Stimulated activated CD8-positive, alpha-beta memory T cell treated with anti-CD3 and anti-CD28 coated beads, Interleukin-15, amount 100 ng/mL, for 1 hour (primary cell): ENCODE results near the gene TMEM209.
"Not testable (repeated sequence)": the region's sequence is repeated elsewhere in the genome, so short reads cannot be mapped to it uniquely, and the experiment has no call there.

Experiments
- DNase-seq: peaks from one replicate; pipeline ENCODE4 v3.0.0-alpha.2; 2020; ENCODE audit warnings: low read depth

TMEM209 gene

DNA sequence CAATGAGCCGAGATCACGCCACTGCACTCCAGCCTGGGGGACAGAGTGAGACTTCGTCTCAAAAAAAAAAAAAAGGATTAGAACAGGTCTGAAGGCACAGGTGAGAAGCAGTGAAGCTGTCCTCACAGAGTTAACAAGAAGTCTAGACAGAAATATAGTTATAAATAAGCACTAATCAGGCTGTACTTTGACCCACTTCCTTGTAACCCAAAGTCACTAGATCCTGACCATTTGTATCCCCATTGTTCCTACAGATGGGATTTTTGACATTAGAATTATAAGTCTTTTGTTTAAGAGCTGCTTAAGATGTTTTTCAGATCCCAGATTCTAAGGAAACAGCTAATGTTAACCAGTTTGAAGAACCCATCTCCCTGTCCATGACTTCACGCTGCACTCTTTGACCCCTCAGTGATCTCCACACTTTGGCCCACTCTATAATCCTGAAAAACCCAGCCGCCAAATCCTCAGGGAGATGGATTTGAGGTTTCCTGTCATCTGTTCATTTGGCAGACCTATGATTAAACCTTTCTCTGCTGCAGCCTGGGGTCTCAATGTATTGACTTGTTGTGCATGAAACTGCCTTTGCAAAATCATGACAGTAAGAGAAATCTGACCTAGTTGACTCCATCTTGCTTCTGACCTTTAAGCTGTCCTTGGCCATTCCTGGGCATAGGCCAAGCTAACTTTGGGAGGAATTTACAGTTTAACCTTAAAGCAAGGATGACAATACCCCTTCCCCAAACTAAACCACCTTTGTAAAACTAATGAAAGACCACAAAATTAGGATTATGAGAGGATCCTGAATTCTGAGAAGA is 13.8 kb upstream of the TMEM209 start:
- DNase-seq, result no peak

DNA sequence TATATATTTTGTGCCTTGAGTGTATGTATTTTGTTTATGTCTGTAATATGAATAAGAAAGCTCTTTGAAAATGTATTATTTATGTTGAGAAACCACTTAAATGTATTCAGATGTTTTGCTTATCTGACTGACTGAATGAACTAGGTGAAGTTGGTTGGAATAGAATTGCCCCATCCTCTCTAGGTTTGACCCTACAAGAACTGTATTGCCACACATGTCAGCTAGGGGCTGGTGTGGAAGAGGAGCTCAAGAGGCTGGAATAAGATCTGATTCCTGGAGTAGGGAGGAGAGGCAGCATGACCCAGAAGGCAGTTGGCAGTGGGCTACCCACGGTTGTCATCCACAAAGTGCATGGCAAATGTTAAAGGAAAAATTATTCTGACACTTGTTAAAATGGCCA is 11.5 kb upstream of the TMEM209 start:
- no peak for DNase-seq

DNA sequence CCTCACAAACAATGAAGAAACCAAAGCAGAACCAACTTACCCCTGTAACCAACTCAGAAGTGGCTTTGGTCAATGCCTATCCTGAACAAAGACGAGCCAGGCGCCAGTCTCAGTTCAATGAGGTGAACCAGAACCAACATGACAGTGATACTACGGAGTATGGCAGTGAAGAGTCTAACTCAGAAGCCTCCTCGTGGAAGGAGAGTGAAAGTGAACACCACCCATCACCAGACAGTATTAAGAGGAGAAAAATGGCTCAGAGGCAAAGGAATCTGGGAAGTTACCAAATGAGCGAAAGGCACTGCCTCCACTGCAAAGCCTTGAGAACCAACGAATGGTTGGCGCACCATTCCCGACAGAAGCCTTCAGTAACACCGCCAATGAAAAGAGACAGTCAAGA is 10.8 kb upstream of the TMEM209 start:
- no peak for DNase-seq

DNA sequence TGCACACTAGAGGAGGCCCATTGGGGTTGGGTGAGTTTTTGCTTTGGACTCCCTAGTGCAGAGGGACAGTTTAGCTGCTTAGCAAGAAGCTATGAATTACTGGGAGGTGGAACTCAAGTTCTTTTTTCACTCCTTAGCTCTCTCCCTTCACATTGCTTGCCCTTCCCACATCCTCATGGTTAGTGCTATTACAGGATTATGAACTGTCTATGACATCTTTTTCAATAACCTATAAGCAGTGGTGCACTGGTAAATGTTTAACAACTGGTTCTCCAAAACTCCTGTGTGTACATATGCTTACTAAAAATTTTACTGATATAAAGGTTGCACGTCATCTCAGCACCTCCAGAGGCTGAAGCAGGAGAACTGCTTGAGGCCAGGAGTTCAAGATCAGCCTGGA is 8.6 kb upstream of the TMEM209 start:
- DNase-seq, result no peak

DNA sequence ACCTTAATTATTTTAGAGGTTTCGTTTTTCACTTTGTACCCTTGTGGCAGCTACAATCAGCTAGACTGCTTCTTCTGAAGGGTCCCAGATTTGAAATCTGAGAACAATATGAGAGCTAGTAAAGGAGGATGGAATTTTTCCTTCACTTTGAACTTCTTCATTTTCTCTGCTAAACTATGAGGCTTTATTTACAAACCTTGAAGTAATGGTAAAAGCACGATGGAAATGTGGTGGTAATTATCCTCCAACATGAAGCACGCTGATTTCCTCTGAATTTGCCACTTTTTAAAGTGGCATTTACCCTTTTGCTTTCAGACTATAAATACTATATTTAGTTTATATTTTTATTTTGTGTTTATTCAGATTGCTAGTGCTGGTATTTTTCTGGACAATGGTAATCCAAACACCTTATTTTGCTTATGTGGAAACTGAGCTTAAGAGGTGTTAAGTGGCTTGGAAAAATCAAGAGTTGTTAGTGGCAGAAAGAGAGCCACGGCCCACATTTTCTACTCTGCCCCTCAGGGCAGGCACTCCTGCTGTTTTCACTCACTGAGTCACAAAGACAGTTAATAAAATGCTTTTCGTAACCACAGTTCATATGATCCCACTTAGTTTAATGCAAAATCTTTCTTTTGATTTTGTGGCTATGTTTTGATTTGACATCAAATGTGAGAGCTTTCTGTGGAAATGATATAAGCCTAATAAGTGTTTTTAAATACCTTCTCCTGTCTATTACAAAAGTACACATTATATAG is 5.2 kb upstream of the TMEM209 start:
- DNase-seq, result no peak

DNA sequence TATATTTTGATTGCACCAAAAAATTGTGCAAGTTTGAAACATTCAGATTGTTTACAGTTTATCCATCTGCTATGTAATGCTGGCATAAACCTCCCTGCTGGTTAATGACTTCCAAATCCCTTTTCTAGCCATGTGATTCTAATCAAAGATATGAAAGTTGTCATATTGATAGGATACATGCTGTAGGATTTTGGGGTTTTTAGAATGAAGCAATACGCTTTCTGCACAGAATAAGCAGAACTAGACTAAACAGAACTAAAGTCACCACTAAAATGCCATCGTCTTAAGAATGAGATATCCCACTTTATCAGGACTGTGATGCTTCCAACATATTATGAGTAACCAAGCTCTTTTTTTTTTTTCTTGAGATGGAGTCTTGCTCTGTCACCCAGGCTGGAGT is 3.3 kb upstream of the TMEM209 start:
- no peak for DNase-seq

DNA sequence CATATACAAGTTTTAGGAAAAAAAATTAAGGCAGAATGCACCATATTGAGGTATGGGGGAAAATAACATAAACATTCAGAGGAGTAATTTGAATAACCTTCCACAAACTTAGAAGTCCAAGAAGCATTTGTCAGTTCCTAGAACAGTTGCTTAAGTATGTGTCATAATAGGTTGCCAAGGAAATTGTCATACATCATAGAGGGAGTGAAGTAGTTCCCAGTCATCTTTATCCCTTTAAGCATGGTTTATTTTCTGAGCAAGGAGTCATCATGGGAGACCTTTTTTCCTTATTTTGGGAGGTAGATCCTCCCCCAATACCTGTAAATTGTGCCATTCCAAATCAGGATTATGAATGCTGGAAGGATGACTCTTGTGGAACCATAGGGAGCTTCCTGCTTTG is 2.4 kb upstream of the TMEM209 start, which contains the start of gene SSMEM1:
Gene SSMEM1, plus strand, starts transcription at position 219 of the 400 bp plus-strand sequence. Its CDS starts 51 bp downstream, at position 270.
- no peak for DNase-seq

DNA sequence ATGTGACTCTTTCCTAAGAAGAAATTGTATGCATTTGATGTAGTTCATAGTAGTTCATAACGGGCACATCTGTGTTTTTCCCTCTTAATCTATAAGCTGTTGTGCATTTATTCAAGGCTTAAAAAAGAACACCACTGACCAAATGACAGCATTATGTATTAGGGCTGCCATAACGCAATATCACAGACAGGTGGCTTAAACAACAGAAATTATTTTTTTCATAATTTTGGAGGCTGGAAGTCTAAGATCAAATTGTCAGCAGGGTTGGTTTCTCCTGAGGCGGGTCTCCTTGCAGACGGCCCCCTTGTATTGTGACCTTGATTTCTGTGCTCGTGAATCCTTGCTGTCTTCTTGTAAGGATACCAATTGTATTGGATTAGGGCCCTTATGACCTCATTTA is 1.8 kb upstream of the TMEM209 start:
- no peak for DNase-seq

DNA sequence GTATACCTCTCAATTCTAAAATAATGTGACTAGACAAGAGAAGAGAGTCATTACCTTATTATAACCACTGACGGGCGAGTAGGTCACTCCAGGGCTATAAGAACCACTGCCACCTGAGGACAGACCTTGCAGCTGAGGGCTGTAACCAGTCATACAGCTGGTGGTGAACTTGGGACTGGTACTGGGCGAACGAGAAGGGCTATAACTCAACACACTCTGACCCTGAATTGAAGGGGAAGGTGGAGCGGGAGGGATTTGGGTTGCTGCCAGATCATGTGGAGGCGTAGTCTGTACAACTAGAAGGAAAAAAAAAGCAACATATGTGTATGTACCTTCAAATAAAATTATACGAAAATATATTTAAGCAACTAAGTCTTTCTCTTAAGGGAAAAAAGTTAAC is 3.4 kb downstream of the TMEM209 start:
- DNase-seq, result no peak

DNA sequence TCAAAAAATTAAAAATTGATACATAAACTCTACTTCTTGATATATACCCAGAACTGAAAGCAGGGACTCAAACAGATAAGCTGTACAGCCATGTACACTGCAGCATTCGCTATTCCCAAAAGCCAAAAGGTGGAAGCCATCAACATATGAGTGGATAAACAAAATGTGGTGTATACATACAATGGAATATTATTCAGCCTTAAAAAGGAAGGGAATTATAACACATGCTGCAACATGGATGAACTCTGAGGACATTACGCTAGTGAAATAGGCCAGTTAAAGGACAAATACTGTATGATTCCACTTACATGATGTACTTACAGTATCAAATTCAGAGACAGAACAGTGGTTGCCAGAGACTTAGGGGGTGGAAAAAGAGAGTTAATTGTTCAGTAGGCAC is 8.1 kb downstream of the TMEM209 start:
- no peak for DNase-seq

DNA sequence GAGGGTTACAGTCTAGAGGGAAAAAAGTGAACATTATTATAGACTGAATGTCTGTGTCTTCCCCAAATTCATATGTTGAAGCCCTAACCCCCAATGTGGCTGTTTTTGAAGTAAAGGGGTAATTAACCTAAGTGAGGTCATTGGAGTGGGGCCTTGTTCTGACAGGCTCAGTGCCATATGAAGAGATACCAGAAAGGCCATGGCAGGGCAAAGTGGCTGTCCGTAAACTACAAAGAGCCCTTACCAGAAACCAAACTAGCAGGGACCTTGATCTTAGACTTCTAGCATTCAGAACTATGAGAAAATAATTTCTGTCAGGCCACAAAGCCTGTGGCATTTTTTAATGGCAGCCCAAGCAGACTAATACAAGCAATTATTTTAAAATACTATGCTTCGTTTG is 8.7 kb downstream of the TMEM209 start:
- DNase-seq, result no peak

DNA sequence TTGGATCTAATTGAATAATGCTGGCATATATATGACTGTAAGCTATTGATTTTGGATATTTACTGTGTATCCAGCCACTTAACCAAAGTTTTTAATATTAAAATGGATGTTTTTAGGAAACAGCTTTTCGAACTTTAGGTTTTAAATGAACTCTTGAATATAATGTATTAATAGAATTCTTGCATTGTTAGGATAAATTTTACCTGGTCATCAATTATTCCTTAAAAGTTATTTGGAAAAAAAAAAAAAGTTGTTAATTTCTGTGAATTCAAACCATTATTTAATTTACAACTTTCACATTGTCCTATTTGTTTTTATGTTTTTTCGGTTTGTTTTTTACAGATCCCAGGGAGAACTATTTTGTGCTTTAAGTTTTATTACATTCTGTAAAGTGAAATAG is 9.8 kb downstream of the TMEM209 start:
- no peak for DNase-seq

DNA sequence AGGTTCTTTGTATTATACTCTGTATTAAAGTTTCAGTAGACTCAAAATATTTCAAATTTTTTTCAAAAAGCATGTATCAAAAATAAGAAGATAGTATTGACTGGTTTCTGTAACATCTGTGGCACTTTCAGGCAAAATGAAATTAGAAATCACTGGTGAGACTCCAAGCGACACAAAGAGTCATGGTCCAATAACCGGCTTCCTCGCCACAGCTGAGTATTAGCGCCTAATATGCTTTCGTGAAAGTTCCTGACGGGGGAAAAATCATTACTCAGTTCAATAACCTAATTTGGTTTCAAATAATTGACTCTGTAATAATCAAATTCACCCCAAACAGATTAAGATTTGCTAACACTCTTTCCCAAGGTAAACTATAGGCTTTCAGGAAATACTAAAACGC is 13.4 kb downstream of the TMEM209 start:
- no peak for DNase-seq

DNA sequence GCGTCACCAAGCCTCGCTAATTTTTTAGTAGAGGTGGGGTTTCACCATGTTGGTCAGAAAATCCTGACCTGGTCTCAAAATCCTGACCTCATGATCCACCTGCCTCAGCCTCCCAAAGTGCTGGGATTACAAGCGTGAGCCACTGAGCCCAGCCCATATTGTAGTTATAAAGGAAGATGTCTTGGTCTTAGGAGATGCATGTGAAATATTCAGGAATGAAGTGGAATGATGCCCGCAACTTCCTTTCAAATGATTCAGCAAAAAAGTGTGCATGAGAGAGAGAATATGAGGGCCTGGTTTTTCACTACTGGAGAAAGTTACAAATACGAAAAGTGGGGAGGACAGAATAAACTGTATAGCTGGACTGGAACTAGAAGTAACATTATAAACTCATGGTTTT is 15.9 kb downstream of the TMEM209 start:
- DNase-seq, result no peak

DNA sequence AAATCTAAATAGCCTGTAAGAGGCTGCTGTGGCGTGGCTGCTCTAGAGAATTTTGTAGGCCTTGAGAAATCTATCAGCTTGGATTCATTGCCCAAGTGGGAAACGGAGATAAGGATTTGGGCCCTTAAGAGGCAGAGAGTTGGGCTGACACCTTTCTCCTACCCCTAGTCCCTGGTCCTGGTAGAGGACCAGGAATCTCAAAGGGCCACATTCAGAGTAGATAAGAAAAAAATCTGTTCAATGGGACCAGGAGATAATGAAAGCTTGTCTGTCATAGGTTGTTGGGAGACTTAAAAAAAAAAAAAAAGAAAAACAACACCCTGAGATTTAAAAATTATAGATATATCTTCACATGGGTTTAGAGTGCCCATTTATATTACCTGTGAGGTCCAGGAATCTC is 17.8 kb downstream of the TMEM209 start:
- DNase-seq, result no peak

DNA sequence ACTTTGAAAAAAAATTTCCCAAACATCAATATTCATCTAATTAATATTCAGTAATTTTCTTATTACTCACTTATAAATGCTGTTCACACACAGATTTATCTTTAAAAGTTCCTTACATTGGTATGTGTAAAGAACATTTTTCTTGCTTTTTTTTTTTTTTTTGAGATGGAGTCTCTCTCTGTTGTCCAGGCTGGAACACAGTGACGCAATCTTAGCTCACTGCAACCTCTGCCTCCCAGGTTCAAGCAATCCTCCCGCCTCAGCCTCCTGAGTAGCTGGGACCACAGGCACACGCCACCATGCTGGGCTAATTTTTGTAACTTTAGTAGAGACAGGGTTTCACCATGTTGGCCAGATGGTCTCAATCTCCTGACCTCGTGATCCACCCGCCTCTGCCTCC is 20.9 kb downstream of the TMEM209 start:
- DNase-seq, result not testable (repeated sequence)

DNA sequence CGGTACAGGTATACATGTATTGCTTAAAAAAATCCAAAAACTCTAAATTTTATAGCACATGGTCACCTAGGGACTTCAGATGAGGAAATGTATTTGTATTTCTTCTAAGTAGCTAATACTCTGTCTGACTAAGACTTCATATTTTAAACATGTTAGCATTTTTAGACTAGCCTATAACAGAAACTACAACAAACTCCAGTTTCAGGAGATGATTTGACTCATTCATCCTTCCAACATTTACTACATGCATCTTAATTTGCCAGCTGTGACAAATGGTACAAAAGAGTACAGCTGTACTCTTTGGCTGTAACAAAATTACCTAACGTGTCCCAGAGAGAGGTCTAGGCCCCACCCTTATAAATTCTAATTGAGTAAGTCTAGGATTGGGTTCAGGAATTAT is 22.2 kb downstream of the TMEM209 start:
- DNase-seq, result no peak

DNA sequence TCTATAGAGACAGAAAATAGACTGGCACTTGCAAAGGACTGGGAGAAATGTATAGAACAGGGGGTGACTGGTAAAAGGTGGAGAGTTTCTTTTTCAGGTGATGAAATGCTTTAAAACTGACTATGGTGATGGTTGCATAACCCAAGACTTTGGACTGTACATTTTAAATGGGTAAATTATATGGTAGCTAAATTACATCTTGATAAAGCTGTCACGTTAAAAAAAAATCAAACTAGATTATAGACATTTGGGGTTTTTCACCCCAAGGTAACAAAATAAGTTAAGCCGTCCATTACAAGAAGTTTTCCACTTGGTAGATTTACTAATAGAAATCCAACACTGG is 24.0 kb downstream of the TMEM209 start:
- no peak for DNase-seq

DNA sequence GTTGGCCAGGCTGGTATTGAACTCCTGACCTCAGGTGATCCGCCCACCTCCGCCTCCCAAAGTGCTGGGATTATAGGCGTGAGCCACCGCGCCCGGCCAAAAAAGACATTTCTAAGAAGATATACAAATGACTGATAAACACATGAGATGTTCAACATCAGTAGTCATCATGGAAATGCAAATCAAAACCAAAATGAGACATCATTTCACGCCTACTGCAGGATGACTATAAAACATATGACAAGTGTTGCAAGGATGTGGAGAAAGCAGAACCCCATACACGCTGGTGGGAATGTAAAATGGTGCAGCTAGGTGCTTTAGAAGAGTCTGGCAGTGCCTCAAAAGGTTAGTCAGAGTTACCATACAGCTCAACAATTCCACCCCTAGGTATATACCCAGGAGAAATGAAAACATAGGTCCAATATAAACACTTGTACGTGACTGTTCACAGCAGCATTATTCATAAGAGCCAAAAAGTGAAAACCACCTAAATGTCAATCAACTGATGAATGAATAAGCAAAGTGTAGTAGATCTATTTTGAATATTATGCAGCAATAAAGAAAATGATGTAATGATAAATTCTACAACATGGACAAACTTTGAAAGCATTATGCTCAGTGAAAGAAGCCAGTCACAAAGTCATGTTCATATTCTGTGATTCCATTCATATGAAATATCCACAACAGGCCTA is 24.5 kb downstream of the TMEM209 start:
- no peak for DNase-seq

DNA sequence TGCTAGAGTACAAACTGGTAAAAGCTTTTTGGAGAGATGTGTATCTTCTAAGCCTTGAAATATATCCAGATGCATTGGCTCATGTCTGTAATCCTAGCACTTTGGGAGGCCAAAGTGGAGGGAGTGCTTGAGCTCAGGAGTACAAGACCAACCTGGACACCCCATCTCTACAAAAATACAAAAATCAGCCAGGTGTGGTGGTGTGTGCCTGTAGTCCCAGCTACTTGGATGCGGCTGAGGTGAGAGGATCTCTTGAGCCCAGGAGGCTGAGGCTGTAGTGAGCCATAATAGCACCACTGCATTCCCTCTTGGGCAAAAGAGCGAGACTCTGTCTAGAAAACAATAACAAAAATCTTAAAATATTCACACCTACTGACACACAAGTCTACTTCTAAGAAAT is 25.6 kb downstream of the TMEM209 start:
- DNase-seq, result no peak

DNA sequence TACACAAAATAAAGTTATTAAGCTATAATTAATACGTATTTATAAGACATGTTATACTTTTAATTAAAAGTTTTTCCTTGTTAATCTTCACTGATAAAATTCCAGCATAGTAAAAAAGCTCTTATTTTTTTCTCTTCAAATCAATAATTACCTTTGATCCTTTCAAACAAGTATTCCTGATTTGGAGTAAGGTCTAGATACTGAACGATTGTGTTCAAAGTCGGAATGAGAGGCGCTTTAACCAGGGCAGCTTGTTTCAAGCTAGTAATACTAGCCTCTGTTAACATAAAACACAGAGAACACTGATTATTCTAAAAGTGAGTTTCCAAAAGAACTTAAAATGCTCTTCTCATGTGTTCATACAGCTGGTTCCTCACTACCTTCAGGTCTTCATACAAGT is 27.0 kb downstream of the TMEM209 start:
- no peak for DNase-seq

DNA sequence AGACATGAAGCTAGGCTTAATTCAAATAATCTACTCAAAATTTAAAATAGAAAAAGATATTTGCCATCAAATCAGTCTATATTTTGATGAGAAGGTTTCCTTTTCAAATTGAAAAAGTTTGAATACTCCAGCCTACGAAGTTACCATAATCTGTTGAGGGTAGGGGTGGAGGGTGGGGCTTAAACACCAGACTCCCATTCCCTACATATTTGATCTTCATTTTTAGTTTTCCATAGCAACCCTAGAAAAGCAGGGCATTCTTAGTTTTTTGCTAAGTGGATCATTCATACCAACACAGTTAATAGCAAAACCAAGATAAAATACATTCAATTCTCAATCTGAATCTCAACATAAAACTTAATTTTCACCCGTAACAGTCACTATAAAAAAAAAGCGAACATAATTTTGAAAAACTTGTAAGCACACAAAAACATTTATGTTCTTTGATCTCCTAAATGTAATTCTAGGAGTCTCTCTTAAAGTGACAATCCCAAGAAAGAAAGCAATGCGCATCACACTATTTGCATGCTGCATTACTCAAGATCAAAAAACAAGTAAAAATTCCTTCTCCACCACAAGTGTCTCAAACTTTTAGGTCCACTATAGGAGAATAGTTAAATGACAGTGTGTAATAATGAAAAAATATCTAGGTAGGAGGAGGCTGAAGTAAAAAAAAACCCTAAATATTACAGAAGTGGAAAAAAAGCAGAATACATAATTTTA is 30.8 kb downstream of the TMEM209 start:
- DNase-seq, result no peak
